T47D (cell line): Measurements from ENCODE around the gene RAMAC.
A peak's percentile ranks its signal among the peaks of the same experiment; 100 is the strongest.
"Not testable (repeated sequence)": the region's sequence is repeated elsewhere in the genome, so short reads cannot be mapped to it uniquely, and the experiment has no call there.

ENCODE experiments used
- DNase-seq, 2 experiments: peaks; one replicate each; pipeline versions ENCODE4 v3.0.0 to v3.0.0-alpha.2; 2011 to 2012; ENCODE audit warnings: low read depth in 1 of 2, low spot score in 1 of 2
- JUND ChIP-seq: IDR thresholded peaks from 2 replicates; pipeline ENCODE4 v1.6.1; 2012; ENCODE audit warnings: low read depth
- in situ Hi-C: cut with HindIII; loops from 2 replicates; pipeline ENCODE4 v1.10.0; 2016; ENCODE audit warnings: low sequenced_read_pairs, low pct_unique_long_range_greater_than_20kb

RAMAC gene

DNA sequence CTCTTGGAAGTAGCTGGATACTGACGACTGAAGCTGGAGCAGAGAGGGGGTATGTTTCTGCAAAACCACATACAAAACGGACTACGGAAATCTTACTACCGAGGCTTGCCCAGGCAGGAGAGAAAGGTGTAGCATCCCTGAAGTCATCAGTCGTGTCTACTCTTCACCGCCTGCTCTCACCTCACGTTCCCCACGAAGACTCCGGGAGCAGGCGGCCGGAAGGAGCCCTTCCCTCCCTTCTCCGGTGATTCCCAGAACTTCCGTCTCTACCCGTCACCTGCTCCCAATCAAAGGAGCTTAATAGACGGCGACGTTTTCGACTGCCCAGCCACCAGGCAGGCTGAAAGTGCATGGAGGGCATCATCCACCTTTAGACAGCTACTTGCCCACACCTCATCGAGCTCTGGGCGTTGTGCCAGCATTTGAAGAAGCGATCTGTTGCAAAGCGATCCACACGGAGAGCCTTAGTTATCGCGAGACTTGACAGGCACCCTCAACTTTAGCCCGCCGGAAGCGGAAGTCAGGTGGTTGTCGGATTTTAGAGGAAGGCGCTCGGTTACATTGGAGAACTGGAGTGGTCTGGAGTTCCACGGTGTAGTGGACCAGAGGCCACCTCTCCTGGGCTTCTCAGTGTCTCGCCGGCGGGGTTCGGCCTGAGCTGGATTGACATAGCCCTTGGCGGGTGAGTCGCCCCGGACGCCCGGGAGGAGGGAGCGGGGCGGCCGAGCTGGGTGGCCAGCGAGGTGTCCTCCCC lies at the start of gene RAMAC:
TSS of gene RAMAC (plus strand) at position 523 of the 754 bp plus-strand sequence. CDS start 2,809 bp downstream, outside the sequence.
- peak; percentile 82 to 96 for DNase-seq
- in situ Hi-C loops, result no loop called here
- no peak for TF ChIP-seq JUND

DNA sequence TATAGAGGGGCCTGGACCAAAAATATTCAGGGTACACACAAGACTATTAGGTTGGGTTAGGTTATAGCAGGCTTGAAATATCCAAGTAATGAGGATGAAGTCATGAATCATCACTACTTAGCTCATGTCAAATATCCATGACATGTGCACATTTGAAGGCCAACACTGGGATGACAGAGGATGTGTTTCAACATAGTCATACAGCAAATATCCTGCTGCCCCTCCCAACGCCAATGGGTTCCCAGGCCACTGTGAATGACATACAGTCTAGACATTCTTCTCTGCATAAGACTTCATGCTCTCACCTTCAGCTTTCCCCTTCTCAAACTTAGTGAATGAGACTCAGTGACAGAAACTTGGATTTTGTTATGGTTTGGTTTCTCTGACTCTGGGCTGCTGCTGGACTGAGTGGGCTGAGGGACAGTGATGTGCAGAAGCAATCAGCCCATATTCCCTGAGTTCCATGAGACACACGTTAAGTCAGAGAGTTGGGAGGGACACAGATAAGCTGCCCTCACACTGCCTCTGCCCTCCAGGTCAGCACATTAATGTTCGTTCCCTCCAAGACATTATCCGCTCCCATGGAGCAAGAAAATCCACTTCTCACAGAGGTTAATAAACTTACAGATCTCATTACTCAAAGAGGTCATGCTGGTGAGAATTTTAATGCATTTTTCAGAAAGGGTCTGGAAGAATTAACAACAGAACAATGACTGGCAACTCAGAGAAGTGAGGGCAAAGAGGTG lies 48.9 kb upstream of the RAMAC start:
- in situ Hi-C loops, result no loop called here
- no peak for TF ChIP-seq JUND
- DNase-seq, result peak in 1 of 2 experiments; percentile 18

DNA sequence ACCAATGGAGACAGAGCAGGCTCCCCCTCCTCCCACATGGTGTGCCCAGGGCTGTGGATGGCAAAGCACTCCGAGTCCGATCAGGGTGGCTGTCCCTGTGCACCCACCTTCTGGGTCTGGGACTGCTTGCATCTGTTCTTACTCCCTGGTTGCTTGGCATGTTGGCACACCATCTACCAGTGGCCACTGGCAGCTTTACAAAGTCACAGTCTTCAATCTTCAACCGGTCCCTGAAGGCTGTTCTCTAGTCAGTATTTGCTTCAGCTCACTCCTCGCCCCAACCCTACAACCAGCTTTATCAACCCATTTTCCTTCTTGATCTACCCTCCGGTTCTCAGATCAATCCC lies 48.3 kb upstream of the RAMAC start:
- TF ChIP-seq JUND, result no peak
- in situ Hi-C loops, result no loop called here
- no peak for DNase-seq

DNA sequence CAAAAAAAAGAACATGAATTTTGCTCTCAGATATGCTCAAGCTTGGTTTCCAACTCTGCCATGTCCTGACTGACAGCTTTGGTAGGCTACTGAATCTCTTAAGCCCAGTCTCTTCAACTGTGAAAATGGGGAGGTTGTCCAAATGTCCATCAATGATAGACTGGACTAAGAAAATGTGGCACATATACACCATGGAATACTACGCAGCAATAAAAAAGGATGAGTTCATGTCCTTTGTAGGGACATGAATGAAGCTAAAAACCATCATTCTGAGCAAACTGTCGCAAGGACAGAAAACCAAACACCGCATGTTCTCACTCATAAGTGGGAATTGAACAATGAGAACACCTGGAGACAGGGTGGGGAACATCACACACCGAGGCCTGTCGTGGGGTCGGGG lies 46.3 kb upstream of the RAMAC start:
- DNase-seq, in situ Hi-C loops: not testable (repeated sequence)

DNA sequence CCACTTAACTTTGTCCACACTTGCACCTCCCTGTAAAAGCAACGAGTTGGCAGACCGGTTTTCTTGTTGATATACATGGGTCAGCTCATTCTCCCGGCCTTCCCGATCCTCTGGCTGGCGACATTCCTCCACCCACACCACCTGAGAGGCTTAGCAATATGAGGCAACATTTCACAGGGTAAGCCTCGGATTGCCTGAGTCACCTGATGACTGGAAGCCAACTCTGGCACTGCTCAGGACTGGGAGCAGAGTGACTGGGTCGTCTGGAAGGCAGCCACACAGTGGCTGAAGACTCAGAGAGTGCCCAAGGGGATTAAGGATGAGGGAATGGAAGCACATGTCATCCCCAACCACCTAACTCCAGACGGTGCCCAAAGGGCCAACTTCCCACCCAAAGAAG lies 43.3 kb upstream of the RAMAC start:
- in situ Hi-C loops, result no loop called here
- no peak for TF ChIP-seq JUND
- peak; percentile 35 to 90 for DNase-seq

DNA sequence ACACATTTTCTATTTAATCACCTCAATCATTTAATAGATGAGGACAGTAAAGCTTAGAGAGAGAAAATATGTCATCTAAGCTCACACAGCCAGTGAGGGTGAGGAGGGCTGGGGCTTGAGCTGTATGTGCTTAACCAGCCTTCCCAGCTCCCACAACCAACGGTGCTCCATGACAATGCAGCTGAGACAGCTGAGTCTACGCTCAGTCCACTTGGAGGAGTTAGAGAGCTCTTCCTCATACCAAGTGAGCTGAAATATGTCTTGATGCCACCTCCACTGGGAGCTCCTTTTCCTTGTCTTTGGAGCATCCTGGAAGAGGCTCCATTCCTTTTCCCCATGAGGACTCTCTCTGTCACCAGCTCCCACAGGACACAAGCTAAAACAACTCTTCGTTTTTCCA lies 42.8 kb upstream of the RAMAC start:
- in situ Hi-C loops, result no loop called here
- peak in 1 of 2 experiments; percentile 75 for DNase-seq
- no peak for TF ChIP-seq JUND

DNA sequence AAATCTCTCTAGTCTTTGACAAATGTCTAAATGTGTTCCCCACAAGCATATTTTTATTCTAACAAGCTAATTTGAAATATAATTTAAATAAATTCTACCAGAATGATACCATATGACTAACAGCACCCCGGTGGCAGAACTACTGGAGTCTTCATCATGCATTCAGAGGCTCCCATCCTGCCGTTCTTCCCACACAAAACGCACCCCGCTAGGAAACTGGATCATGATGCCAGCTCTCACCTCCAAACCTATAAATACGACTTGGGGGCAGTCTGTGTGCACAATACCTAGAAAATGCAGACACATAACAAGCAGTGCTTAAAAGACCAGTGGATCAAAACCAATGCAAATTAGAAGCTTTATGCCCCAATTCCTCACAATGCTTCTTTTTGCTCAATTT lies 42.0 kb upstream of the RAMAC start:
- no peak for DNase-seq
- no peak for TF ChIP-seq JUND
- in situ Hi-C loops, result no loop called here

DNA sequence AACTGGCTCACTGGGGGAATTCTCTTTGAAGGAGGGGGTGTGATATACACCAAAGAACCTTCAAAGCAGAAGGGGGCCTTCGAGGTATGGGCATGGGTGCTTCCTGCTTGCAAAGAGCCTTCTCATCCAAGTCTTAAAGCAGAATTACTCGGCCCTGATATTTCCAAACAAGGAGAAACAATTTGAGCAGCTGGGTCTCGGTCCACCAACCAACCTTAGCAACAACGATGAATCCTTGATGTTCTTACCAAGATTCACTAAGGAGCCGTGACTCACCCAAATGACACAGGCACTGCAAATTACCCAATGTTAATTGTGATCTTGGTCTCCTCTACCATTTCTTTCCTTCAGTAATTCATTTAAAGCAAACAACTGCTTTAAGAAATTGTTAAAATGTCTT lies 41.2 kb upstream of the RAMAC start:
- DNase-seq, result no peak
- in situ Hi-C loops, result no loop called here
- TF ChIP-seq JUND, result no peak

DNA sequence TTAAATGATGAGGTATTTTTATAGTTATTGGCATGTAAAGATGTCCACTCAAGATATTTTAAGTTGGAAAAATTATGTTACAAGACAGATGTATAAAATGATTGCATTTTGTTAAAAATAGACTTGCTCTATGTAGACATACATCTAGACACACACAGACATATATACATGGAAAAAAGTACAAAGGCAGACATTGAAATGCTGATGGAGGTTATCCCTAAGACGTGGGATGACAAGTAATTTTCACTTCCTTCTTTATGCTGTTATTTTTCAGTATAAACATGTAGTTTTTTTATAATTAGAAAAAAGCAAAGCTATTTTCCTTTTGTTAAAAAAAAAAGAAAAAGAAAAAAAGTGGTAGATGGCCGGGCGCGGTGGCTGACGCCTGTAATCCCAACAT lies 40.7 kb upstream of the RAMAC start:
- TF ChIP-seq JUND, result no peak
- no peak for DNase-seq
- in situ Hi-C loops, result no loop called here

DNA sequence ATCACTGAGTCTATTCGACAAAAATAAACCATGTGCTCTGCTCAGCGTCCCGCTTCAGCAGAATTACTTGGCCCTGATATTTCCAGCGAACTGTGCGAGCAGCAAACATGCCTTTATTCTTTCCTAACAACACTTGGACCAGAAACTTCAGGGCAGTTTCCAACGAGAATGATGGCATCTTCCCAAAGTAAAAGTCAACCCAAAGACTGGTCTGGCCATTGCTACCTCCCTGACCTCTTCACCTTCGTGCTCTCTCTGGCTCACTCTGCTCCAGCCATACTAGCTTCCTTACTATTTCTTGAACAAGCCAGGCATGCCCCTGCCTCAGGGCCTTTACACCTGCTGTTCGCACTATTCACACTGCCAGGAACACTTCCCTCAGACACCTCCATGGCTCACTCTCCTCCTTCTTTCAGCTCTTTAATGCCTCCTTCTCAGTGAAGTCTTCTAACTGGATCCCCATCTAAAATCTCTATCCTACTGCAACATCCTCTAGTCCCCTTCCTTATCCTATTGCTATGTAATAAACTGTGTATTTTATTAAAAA lies 39.8 kb upstream of the RAMAC start:
- in situ Hi-C loops, result no loop called here
- no peak for TF ChIP-seq JUND

DNA sequence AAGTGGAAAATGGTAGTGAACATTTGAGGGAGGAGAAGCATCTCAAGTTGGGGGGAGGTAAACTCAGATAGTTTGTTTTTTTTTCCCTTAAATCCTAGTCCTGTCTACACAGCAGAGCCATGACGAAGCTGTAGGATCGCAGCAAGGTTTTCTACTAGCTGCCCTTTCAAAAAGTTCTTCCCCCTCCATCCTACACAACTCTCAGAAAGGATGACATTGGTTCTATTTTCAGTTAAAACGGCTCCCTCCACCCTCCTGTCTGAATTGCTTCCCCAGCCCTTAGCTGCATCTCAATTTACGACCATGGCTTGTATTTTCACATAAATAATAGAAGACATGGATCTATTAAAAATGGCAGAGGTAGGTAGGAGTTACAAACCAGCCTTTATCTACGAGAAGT lies 35.7 kb upstream of the RAMAC start:
- TF ChIP-seq JUND, result no peak
- in situ Hi-C loops, result no loop called here
- no peak for DNase-seq

More for the DNA sequence above, 39.8 kb upstream of the RAMAC start:
- no peak for DNase-seq

DNA sequence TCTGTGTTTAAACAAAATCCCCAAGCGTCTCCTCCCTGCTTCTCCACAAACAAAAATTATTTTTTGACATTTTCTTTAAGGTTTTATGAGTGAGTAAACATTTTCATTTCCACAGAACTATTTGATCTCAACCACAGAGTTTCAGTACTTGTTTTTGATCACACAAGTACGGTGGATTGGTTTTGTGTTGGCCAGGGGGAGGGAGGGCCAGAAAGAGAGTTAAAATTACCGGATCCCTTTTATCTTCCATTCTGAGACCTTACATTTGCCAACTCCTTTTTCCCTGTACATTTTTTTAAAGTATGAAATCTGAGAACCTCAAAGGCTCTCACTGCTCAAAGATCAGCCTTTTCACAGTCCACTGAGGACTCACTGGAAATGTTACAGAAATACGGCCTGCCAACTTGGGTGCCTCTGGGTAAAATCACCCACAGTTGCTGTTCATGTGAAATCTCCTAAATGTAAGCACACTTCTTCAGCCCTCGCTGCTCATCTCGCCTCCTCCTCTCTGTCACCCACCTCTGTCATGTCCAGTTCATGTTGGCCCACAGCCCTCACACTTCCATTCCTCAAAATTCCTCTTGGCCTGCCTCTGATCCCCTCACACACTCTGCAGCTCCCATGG lies 35.2 kb upstream of the RAMAC start:
- TF ChIP-seq JUND, result no peak
- in situ Hi-C loops, result no loop called here
- DNase-seq, result no peak
